SK-N-SH (cell line): ENCODE measurements around the gene PRXL2B. TPM values are rescaled to one million over a fixed set of nuclear protein-coding genes. Genes with fewer than 3 reads are reported as not detected.
A peak's percentile ranks its signal among the peaks of the same experiment; 100 is the strongest.

Experiments used
- CTCF ChIA-PET: fragments of 300-600, 350-600 bp; formaldehyde crosslinking; extraction: SDS; loops from one replicate; lab custom pipeline; 2021; lab: Yijun Ruan, JAX
- POLR2A ChIA-PET: fragments of 350-600 bp; sonication (Branson Sonifier 250); formaldehyde crosslinking; extraction: SDS; loops from one replicate; lab custom pipeline; 2020; ENCODE audit warnings: antibody characterized with exemption, inconsistent platforms; lab: Yijun Ruan, JAX
- DNase-seq: peaks from one replicate; pipeline ENCODE4 v3.0.0; 2012
- H2AFZ ChIP-seq: fragments of 200-600 bp; sonication (generic); 2 replicates; pipeline ENCODE4 v1.8.1; 2016; ENCODE audit warnings: antibody characterized with exemption, mild to moderate bottlenecking, low read depth
- H3F3A ChIP-seq: fragments of 200-600 bp; sonication (generic); replicated peaks from 2 replicates; pipeline ENCODE3; 2016; ENCODE audit warnings: antibody characterized with exemption, mild to moderate bottlenecking; ENCODE audit not compliant: insufficient read depth
- H3K27ac ChIP-seq, 2 experiments: fragments of 200-500 bp in 1 of 2; fragments of 200-600 bp in 1 of 2; sonication (Bioruptor generic) in 1 of 2; sonication (generic), shearing (Covaris generic) in 1 of 2; 2 replicates each; pipeline versions ENCODE4 v1.5.1 to v1.6.1; 2014 to 2016; ENCODE audit warnings: low read depth in 2 of 2, inconsistent platforms in 1 of 2, low read length in 1 of 2, mild to moderate bottlenecking in 1 of 2, mixed read lengths in 1 of 2
- H3K27me3 ChIP-seq: fragments of 200-600 bp; sonication (generic), shearing (Covaris generic); 2 replicates; pipeline ENCODE4 v1.6.1; 2016; ENCODE audit warnings: mixed run types; ENCODE audit not compliant: insufficient read depth
- H3K36me3 ChIP-seq, 2 experiments: fragments of 200-500 bp in 1 of 2; fragments of 200-600 bp in 1 of 2; sonication (Bioruptor generic) in 1 of 2; sonication (generic) in 1 of 2; replicated peaks in 1 of 2; 2 replicates each; pipeline versions ENCODE3 to v1.5.1; 2014 to 2016; ENCODE audit warnings: low read length in 1 of 2, mild to moderate bottlenecking in 1 of 2; ENCODE audit not compliant: insufficient read depth in 2 of 2, control insufficient read depth in 1 of 2
- H3K4me1 ChIP-seq, 2 experiments: fragments of 200-500 bp in 1 of 2; fragments of 200-600 bp in 1 of 2; sonication (Bioruptor generic) in 1 of 2; sonication (generic), shearing (Covaris generic) in 1 of 2; 2 replicates each; pipeline versions ENCODE4 v1.5.1 to v1.6.1; 2014 to 2016; ENCODE audit warnings: low read depth in 1 of 2, low read length in 1 of 2, mixed run types in 1 of 2; ENCODE audit not compliant: insufficient read depth in 2 of 2, control insufficient read depth in 1 of 2
- H3K4me2 ChIP-seq: fragments of 200-600 bp; sonication (generic), shearing (Covaris generic); 2 replicates; pipeline ENCODE4 v1.6.1; 2017; ENCODE audit warnings: mixed run types
- H3K4me3 ChIP-seq, 2 experiments: fragments of 200-500 bp in 1 of 2; fragments of 200-600 bp in 1 of 2; sonication (Bioruptor generic) in 1 of 2; sonication (generic), shearing (Covaris generic) in 1 of 2; 2 replicates each; pipeline versions ENCODE4 v1.5.1 to v1.8.1; 2014 to 2016; ENCODE audit warnings: low read depth in 2 of 2, inconsistent platforms in 1 of 2, low read length in 1 of 2, mild to moderate bottlenecking in 1 of 2, mixed read lengths in 1 of 2, moderate library complexity in 1 of 2
- H3K79me2 ChIP-seq: fragments of 200-600 bp; sonication (generic); 2 replicates; pipeline ENCODE4 v1.8.1; 2017; ENCODE audit warnings: mild to moderate bottlenecking; ENCODE audit not compliant: insufficient read depth
- H3K9ac ChIP-seq: fragments of 200-600 bp; sonication (generic); 2 replicates; pipeline ENCODE4 v1.6.1; 2017; ENCODE audit warnings: mixed run types
- H3K9me2 ChIP-seq: fragments of 200-600 bp; sonication (generic); 2 replicates; pipeline ENCODE4 v1.6.1; 2017; ENCODE audit warnings: mixed run types
- H3K9me3 ChIP-seq: fragments of 200-600 bp; sonication (generic); 2 replicates; pipeline ENCODE4 v1.6.1; 2017; ENCODE audit warnings: mixed run types, mild to moderate bottlenecking, moderate library complexity
- H4K20me1 ChIP-seq: fragments of 200-600 bp; sonication (generic); 2 replicates; pipeline ENCODE4 v1.6.1; 2017; ENCODE audit warnings: mild to moderate bottlenecking, mixed run types; ENCODE audit not compliant: insufficient read depth
- EP300 ChIP-seq, 2 experiments: IDR thresholded peaks; 2 replicates each; pipeline versions ENCODE4 v1.4.0 to v1.6.1; 2012; ENCODE audit warnings: borderline replicate concordance in 1 of 2, low read depth in 1 of 2, low read length in 1 of 2
- EZH2phosphoT487 ChIP-seq: fragments of 200-600 bp; sonication (generic); IDR thresholded peaks from 2 replicates; pipeline ENCODE4 v1.6.1; 2017; ENCODE audit warnings: low read depth, mixed run types, mild to moderate bottlenecking, antibody characterized with exemption, moderate library complexity, borderline replicate concordance
- GATA2 ChIP-seq: sonication (generic); formaldehyde crosslinking; IDR thresholded peaks from 2 replicates; pipeline ENCODE4 v1.5.0; 2020; ENCODE audit warnings: mild to moderate bottlenecking, missing genetic modification reagents
- JUND ChIP-seq: IDR thresholded peaks from 2 replicates; pipeline ENCODE4 v1.4.0; 2012
- RCOR1 ChIP-seq: fragments of 150-350 bp; IDR thresholded peaks from 2 replicates; pipeline ENCODE4 v1.6.1; 2017; ENCODE audit warnings: antibody characterized with exemption, low read length
- RFX5 ChIP-seq: IDR thresholded peaks from 2 replicates; pipeline ENCODE4 v1.6.1; 2012; ENCODE audit warnings: mild to moderate bottlenecking, improper control_type of control experiment, low read length
- RXRA ChIP-seq: IDR thresholded peaks from 2 replicates; pipeline ENCODE4 v1.4.0; 2012; ENCODE audit warnings: low read depth, mild to moderate bottlenecking, borderline replicate concordance
- SIN3A ChIP-seq: IDR thresholded peaks from 2 replicates; pipeline ENCODE4 v1.6.1; 2012; ENCODE audit warnings: low read depth, mild to moderate bottlenecking, low read length, moderate library complexity, borderline replicate concordance
- SMC3 ChIP-seq: IDR thresholded peaks from 2 replicates; pipeline ENCODE4 v1.6.1; 2012; ENCODE audit warnings: low read depth, low read length, improper control_type of control experiment
- TAF1 ChIP-seq: IDR thresholded peaks from 2 replicates; pipeline ENCODE4 v1.6.1; 2012; ENCODE audit warnings: low read depth, mild to moderate bottlenecking, low read length, moderate library complexity, borderline replicate concordance
- TCF12 ChIP-seq: IDR thresholded peaks from 2 replicates; pipeline ENCODE4 v1.4.0; 2012
- YY1 ChIP-seq: IDR thresholded peaks from 2 replicates; pipeline ENCODE4 v1.4.0; 2012; ENCODE audit warnings: low read depth, mild to moderate bottlenecking
- WGBS: methylation state at CpG from one replicate; pipeline ENCODE4 v1.1.6; 2017; ENCODE audit warnings: low lambda C conversion rate; 5-methylcytosine and 5-hydroxymethylcytosine counted together
- polyA plus RNA-seq, 3 experiments: library from polyadenylated mRNA; depleted of rRNA; stranded (reverse); fragments of >200 nt; gene quantifications; 2 replicates each; pipeline ENCODE4 v1.2.3, GENCODE V29; 2012
- TF ChIP-seq, protein P1 (sequence below): fragments of 150-350 bp; IDR thresholded peaks from 2 replicates; pipeline ENCODE4 v1.6.1; 2017; ENCODE audit warnings: antibody characterized with exemption, low read length, low read depth, borderline replicate concordance
- TF ChIP-seq, protein P2 (sequence below): IDR thresholded peaks from 2 replicates; pipeline ENCODE4 v1.4.0; 2012; ENCODE audit warnings: low read depth
- TF ChIP-seq, protein P3 (sequence below): IDR thresholded peaks from 2 replicates; pipeline ENCODE4 v1.6.1; 2012; ENCODE audit warnings: mild to moderate bottlenecking, low read depth, low read length, moderate library complexity
- TF ChIP-seq, protein P4 (sequence below): IDR thresholded peaks from 2 replicates; pipeline ENCODE4 v1.4.0; 2012; ENCODE audit warnings: low read depth, borderline replicate concordance

PRXL2B gene
- polyA plus RNA-seq, 1 of the 3 experiments (the other 2 are of a cell fraction), result 33.7 TPM

DNA sequence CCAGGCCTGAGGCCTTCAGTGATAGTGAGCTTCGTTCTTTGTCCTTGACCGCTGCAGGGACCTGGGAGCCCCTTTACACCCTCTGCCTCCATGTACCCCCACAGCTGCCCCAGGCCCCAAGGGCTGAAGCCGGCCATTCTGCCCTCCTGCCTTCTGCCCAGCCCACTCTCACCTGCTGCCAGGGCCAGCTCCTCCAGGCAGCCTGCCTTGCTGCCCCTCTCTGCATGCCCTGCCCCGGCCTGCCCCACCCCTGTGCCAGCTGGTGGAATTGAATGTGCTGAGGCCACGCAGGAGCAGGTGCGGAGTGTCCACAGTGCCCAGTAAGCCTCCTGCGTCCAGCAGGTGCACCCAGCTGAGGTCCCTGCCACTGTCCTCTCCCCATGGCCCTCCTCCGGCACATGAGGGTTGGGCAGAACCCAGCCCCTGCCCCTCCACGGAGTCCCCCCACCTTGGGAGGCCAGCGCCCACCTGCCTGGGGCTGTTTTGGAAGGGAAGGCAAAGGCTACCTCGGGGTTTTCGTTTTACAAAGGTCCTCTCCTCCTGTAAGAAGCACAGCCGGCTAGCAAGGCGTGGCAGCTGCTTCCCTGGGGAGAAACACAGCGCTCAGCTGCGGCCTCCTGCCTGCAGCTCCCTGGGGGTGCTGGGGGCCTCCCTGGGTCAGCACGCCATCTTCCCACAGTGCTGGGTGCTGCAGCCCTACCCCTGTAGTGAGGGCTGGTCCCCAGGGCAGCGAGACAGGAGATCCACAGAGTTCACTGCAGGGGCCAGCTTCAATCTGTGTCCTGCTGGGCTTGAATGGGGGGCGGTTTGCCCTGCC lies 25.3 kb downstream of the PRXL2B start:
- H3K36me3 ChIP-seq, result no peaks in the 10 kb centered on the region
- H4K20me1 ChIP-seq, result no peaks in the 10 kb centered on the region
- H3K9me3 ChIP-seq, result no peaks in the 10 kb centered on the region
- DNase-seq, result no peak
- no peak overlapping the region for H3K27ac ChIP-seq
- H3K4me2 ChIP-seq, result no peak overlapping the region
- H3K4me3 ChIP-seq, result peak overlapping the region in 1 of 2 experiments; percentile 32; a peak in 1 of 4 replicates
- H2AFZ ChIP-seq, result no peak overlapping the region
- no peak for TF ChIP-seq RCOR1
- TF ChIP-seq, protein P1, sequence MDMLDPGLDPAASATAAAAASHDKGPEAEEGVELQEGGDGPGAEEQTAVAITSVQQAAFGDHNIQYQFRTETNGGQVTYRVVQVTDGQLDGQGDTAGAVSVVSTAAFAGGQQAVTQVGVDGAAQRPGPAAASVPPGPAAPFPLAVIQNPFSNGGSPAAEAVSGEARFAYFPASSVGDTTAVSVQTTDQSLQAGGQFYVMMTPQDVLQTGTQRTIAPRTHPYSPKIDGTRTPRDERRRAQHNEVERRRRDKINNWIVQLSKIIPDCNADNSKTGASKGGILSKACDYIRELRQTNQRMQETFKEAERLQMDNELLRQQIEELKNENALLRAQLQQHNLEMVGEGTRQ, result no peak
- no peak for TF ChIP-seq GATA2
- TF ChIP-seq TAF1, result no peak
- no peak for TF ChIP-seq SMC3
- no peak for TF ChIP-seq EP300 (IDR thresholded peaks at IDR 0.05; ENCODE audit: borderline replicate concordance in 1 of 2, low read depth in 1 of 2, low read length in 1 of 2)
- TF ChIP-seq YY1, result no peak
- TF ChIP-seq, protein P2, sequence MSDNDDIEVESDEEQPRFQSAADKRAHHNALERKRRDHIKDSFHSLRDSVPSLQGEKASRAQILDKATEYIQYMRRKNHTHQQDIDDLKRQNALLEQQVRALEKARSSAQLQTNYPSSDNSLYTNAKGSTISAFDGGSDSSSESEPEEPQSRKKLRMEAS, result no peak
- no peak for TF ChIP-seq RXRA
- TF ChIP-seq EZH2phosphoT487, result no peak
- TF ChIP-seq RFX5, result no peak
- TF ChIP-seq JUND, result no peak
- TF ChIP-seq, protein P3, sequence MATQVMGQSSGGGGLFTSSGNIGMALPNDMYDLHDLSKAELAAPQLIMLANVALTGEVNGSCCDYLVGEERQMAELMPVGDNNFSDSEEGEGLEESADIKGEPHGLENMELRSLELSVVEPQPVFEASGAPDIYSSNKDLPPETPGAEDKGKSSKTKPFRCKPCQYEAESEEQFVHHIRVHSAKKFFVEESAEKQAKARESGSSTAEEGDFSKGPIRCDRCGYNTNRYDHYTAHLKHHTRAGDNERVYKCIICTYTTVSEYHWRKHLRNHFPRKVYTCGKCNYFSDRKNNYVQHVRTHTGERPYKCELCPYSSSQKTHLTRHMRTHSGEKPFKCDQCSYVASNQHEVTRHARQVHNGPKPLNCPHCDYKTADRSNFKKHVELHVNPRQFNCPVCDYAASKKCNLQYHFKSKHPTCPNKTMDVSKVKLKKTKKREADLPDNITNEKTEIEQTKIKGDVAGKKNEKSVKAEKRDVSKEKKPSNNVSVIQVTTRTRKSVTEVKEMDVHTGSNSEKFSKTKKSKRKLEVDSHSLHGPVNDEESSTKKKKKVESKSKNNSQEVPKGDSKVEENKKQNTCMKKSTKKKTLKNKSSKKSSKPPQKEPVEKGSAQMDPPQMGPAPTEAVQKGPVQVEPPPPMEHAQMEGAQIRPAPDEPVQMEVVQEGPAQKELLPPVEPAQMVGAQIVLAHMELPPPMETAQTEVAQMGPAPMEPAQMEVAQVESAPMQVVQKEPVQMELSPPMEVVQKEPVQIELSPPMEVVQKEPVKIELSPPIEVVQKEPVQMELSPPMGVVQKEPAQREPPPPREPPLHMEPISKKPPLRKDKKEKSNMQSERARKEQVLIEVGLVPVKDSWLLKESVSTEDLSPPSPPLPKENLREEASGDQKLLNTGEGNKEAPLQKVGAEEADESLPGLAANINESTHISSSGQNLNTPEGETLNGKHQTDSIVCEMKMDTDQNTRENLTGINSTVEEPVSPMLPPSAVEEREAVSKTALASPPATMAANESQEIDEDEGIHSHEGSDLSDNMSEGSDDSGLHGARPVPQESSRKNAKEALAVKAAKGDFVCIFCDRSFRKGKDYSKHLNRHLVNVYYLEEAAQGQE, result no peak
- no peak for TF ChIP-seq TCF12
- TF ChIP-seq, protein P4, sequence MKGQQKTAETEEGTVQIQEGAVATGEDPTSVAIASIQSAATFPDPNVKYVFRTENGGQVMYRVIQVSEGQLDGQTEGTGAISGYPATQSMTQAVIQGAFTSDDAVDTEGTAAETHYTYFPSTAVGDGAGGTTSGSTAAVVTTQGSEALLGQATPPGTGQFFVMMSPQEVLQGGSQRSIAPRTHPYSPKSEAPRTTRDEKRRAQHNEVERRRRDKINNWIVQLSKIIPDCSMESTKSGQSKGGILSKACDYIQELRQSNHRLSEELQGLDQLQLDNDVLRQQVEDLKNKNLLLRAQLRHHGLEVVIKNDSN, result no peak
- no peak for TF ChIP-seq SIN3A
- H3K27me3 ChIP-seq, result no peaks in the 10 kb centered on the region
- no peaks in the 10 kb centered on the region for H3F3A ChIP-seq
- peaks cover 0 to 13% of the 10 kb centered on the region in 2 experiments; a peak in 1 of 4 replicates for H3K4me1 ChIP-seq
- no peak overlapping the region for H3K9ac ChIP-seq
- ChIA-PET CTCF (no interaction called here), POLR2A (interaction anchor here (1.1 kb wide), 1 partner anchor 26 kb away, joined by 3 read pairs; no protein-coding TSS in a partner anchor)
- no peaks in the 10 kb centered on the region for H3K9me2 ChIP-seq
- no peaks in the 10 kb centered on the region for H3K79me2 ChIP-seq
- 58% methylated on average over 3 of the region's 19 CpGs for whole genome bisulfite sequencing
